ENCODE data around the gene ACTR3C.
"Not testable (repeated sequence)": the region's sequence is repeated elsewhere in the genome, so short reads cannot be mapped to it uniquely, and the experiment has no call there.

ACTR3C gene

DNA sequence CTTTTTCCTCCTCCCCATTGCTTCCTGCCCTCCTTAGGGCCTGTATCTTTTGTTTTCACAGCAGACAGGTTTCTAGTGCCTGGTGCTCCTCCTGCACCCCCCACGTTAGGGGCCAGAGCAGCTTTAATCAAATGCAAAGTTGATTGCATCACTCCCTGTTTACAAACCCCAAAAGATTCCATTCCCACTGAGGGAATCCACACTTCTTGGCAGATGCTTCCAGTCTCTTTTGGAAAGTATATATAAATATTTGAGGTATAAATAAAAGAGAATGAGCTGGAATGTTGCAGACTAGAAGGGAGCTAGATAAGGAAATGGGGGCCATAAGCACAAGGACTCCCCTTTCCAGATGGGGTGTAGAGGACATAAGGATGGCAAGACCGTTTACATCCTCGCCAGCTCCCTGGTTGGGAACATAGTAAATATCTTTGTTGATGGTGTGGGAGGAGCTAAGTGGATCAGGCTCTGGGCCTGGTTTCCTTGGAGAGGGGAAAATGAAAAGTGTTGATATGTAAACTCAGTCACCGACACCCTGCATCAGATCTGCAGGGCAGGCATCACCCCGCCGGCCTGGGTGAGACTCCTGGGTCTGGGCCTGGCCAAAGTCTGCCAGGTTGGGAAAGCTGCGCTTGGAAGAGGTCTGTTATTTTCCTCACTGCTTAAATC, 11.9 kb upstream of the ACTR3C start:
- DNase-seq (ENCODE audit: low spot score), result no peak

DNA sequence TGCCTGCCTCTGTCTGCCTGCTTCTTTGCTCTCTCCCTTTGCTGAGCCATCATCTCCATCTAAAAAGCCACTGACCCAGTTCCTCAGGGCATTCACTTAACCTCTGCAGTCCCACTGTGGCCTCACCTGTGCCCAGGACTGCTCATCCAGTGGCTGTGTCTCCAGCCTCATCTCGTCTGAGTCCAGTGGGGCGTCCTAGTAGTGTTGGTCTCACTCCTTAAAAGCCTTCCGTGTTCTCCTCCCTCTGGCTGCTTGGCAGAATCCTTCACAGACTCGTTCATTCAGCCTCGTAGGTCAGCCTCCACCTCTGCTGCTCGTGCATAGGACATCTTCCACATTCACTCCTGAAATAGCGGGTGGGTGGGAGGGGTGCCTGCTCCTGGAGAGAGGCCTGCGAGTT, 10.8 kb upstream of the ACTR3C start:
- no peak for DNase-seq (ENCODE audit: low spot score)

GRCh38 chr7:150333659-150334058, 10.3 kb upstream of the ACTR3C start:
- DNase-seq (ENCODE audit: low spot score), result no peak

- no peak for DNase-seq (ENCODE audit: low spot score)
Observed at GRCh38 chr7:150332852-150333635, 9.7 kb upstream of the ACTR3C start.

GRCh38 chr7:150330211-150330885, 7.0 kb upstream of the ACTR3C start:
- DNase-seq (ENCODE audit: low spot score), result no peak

GRCh38 chr7:150329331-150330120, 6.2 kb upstream of the ACTR3C start:
- DNase-seq (ENCODE audit: low spot score), result no peak

- DNase-seq (ENCODE audit: low spot score), result no peak
Observed at GRCh38 chr7:150327308-150327707, 4.0 kb upstream of the ACTR3C start.

GRCh38 chr7:150326657-150327268, 3.4 kb upstream of the ACTR3C start:
- no peak for DNase-seq (ENCODE audit: low spot score)

DNA sequence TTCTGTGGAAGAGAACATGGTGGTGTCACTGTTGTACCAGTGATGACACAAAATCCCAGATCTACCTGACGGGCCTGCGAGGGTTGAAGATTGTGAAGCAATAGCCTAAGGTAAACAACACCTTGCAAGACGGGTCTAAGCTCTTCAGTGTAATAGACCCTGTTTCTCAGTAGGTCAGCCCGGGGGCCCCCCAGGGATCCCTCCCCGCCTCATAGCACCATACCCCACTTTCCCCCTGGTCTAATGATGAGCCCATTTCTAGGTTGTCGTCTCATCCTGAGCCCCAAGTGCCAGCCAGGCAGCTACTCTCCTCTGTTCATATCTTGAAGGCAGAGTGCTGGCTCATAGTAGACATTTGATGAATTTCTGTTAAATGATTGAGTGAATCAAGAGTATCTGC, 2.6 kb upstream of the ACTR3C start:
- DNase-seq (ENCODE audit: low spot score), result no peak

GRCh38 chr7:150325110-150325611, 1.8 kb upstream of the ACTR3C start:
- no peak for DNase-seq (ENCODE audit: low spot score)

- DNase-seq (ENCODE audit: low spot score), result no peak
Observed at GRCh38 chr7:150324373-150324961, 1.1 kb upstream of the ACTR3C start.

DNA sequence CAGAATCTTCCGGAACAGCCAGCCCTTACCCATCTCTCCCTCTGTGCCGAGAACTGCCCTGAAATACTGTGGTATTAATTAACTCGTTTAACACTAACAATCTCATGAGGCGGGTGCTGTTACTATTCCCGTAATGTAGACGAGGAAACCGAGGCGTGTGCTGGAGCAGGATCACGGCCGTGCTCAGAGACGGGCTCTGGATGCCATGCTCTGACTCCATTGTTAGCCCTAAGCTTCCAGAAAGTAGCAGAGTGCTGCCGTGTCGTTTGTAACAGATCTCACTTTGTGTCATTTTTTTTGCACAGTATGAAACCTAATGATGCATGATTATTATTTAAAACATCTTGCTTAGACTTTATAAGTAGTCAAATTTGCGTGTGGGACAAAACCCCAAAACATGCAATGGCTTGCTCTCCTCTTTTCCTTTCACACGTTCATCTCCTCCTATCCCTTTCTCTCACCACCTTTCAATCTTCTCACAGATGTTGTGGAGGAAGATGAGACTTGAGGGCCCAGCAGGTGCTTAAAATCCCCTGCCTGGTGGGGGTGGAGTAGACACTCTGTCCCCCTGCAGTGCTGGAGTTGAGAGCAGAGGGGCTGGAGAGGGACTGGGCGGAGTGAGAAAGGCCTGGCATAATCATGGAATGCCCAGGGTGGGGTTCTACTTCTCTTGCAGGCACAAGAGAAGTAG, 482 bp upstream of the ACTR3C start:
- no peak for DNase-seq (ENCODE audit: low spot score)

DNA sequence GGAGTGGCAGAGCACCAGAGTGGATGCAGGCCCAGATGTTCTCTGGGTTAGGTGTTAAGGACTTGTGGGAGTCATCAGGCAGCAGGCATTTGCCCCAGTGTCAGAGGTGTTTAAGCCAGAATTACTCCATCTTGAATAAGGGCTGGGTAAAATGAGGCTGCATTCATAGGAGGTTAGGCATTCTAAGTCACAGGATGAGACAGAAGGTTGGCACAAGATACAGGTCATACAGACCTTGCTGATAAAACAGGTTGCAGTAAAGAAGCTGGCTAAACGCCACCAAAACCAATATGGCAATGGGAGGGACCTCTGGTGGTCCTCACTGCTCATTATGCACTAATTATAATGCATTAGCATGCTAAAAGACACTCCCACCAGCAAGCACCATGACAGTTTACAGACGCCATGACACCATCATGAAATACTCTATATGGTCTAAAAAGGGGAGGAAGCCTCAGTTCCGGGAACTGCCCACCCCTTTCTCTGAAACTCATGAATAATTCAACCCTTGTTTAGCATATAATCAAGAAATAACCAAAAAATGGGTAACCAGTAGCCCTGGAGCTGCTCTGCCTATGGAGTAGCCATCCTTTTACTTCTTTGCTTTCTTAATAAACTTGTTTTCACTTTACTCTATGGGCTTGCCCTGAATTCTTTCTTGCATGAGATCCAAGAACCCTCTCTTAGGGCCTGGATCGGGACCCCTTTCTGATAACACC, 1.1 kb downstream of the ACTR3C start:
- no peak for DNase-seq (ENCODE audit: low spot score)

- DNase-seq (ENCODE audit: low spot score), result no peak
Observed at GRCh38 chr7:150321788-150322113, 1.6 kb downstream of the ACTR3C start.

DNA sequence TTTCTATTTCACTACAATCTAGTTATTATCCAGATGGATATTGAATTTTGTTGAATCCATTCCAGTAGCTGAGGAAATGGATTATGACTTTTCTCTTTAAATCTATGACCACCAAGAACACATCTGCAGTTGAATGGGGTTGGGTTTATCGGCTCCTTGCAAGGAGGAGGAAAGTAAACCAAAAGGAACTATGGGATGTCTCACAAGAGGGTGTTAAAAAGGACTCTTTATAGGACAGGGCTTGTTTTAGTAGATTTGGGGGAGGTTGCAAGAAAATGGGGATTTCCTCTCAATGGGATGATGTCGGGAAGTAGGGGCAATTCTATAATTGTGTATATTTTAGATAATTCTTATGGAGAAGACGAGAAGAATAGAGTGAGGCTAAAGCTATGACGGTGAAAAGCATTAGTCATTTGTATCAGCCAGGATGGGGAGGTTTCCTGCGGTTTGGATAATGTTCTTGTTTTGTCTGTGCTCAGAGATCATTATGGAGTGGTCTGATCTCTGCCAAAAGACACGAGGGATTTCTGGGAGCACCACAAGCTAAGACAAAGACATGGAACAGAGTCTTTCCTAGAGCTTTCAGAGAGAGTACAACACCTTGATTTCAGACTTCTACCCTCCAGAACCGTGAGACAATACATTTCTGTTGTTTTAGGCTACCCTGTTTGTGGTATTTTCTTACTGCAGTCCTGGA, 5.4 kb downstream of the ACTR3C start:
- DNase-seq (ENCODE audit: low spot score), result no peak

GRCh38 chr7:150316987-150317386, 6.4 kb downstream of the ACTR3C start:
- DNase-seq (ENCODE audit: low spot score), result not testable (repeated sequence)

DNA sequence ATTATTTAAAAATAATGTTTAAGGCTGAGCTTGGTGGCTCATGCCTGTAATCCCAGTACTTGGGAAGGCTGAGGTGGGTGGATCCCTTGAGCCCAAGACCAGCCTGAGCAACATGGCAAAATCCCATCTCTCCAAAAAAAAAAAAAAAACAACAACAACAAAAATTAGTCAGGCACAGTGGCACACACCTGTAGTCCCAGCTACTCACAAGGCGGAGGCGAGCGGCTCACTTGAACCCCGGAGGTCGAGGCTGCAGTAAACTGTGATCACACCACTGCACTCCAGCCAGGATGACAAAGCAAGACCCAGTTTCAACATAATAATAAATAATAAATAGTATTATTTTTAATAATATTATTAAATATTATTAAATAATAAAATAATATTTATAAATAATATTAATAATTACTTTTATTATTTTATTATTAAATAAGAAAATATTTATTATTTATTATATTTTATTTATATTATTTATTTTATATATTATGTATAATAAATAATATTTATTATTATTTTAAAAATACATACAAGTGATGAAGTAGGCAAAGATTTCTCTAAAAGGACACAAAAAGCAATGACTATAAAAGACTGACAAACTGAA, 8.6 kb downstream of the ACTR3C start:
- DNase-seq (ENCODE audit: low spot score), result no peak

DNA sequence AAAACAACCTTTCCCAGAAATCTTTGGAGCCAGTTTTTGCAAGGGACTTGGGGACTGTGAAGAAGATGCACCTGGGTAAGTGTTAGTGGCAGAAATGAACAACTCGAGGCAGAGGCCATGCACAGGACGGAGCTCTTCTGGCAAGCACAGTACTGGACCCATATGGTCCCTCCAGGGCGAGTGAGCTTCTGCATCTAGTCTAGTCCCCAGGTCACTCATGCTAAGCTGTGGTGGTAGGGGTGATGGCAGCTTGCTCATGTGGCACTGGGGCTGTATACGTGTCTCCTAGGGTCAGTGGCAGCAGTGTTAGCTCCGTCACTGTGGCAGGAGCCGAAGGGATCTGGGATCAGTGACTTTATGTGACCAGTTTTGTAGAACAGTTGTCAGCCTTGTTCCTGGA, 9.5 kb downstream of the ACTR3C start:
- DNase-seq (ENCODE audit: low spot score), result no peak

GRCh38 chr7:150313367-150313809, 10.0 kb downstream of the ACTR3C start:
- DNase-seq (ENCODE audit: low spot score), result no peak

Measured in HuH-7 (cell line).